SHP77 treated with DMSO at 0.1 percent for 48 hours (cell line): ENCODE data around the gene CACNA2D4.

Source experiments
- DNase-seq: peaks from one replicate; lab custom pipeline; 2025; lab: John Stamatoyannopoulos, UW

Gene CACNA2D4

DNA sequence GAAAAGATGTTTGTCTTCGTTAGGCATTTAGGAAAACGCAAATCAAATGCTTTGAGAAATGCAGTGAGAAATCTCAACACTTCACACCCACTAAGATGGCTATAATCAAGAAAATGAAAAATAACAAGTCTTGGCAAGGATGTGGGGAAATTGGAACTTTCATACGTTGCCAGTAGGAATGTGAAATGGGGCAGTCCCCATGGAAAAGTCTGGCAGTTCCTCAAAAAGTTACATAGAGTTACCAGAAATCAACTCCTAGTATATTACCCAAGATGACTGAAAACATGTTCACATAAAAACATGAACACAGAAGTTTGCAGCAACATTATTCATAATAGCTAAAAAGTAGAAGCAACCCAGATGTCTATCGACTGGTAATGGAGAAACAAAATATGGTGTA is 139.5 kb downstream of the CACNA2D4 start:
- DNase-seq, result no peak

DNA sequence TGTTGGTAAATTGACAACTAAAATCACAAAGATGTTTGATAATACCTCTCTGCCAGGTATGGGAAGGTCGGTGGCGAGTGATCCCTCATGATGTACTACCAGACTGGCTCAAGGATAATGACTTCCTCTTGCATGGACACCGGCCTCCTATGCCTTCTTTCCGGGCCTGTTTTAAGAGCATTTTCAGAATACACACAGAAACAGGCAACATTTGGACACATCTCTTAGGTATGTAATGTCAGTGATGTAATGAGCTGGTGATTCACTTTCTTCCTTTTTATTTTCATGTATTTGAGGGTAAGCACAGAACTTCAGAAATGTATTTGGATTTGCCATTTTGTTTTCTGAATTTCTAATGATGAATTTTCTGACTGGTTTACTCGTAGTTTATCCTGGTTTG is 140.7 kb downstream of the CACNA2D4 start:
- DNase-seq, result no peak

GRCh38 chr12:1776170-1776921 is 142.1 kb downstream of the CACNA2D4 start:
- no peak for DNase-seq

DNA sequence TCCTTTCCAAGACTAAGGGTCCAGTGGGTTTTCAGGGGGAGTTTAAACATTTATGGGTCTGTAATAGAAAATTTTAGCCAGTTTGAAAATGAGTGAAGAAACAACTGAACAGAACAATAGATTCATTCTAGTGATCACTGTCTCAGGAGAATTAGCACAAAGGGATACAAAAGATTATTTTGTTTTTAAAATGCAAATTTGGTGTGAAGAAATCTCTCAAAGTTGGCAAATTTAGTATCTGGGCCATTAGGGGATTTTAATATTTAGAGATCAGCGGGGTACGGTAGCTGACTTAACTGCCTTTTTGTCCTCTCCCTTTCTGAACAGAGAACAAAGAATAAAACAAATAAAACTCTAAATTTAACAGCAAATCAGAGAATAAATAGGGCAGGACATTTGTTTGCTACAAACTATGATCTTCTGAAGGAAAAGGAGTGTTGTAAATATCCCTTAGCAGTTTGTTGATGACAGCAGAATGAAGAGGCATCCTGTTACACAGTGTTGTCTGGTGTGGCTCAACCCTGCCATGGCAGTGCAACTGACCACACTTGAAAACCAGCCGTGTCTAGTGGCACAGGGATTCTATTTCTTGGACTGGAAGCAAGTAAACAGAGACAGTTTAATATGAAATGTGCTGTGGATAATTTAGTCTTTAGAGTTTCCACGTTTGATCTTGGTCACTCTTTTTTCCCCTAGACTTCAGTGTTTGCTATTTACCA is 144.4 kb downstream of the CACNA2D4 start:
- no peak for DNase-seq

- DNase-seq, result no peak
Measured at GRCh38 chr12:1769809-1770494, 148.5 kb downstream of the CACNA2D4 start.

- DNase-seq, result no peak
Measured at GRCh38 chr12:1768615-1769014, 149.8 kb downstream of the CACNA2D4 start.

DNA sequence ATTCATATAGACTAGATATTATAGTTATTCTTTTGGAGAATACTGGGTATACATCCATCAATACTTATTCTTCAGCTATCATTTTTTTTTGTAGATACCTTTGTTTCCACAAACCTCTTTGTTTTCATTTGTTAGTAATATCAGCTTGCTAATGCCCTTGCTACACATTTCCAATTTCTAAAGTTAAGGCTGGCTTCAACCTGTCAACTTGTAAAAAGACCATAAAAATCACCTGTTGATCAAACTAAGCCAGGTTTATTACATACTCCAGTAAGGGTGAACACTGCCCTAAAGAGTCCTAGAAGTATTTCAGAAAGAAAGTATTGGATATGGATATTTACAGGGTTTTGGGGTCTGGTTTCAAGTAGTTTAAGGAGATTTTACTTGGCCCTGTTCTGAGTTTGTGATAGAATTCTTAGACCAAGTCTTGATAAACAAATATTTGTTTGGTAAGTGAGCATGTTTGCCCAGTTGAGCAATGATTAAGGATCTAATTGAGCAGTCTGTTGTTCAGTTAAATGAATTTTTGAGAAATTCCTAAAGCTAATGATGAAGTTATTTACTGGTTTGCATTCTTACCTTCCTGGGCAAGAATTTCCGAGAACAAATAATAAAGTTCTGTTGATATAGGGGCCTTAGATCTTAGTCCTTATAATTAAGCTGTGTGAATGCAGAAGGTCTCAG is 150.9 kb downstream of the CACNA2D4 start:
- DNase-seq, result no peak

GRCh38 chr12:1766110-1766509 is 152.3 kb downstream of the CACNA2D4 start:
- DNase-seq, result no peak

DNA sequence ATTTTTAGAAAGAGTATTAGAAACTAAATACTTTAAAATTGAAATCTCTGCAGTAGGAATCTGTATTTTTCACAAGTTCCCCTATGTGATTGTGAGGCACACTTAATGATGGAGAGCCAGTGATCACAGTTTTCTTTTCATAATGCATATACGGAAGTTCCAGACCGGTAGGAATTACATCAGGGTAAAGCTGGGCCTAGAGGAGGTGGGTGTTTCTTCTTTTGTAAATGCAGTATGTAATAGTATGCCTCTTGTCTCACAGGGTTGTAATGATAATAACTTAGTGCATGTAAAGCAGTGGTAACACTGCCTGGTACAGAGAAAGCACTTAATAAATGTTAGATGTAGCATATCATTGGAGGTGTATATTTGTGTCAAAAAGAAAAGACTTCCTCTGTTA is 155.3 kb downstream of the CACNA2D4 start:
- no peak for DNase-seq

GRCh38 chr12:1761857-1762256 is 156.6 kb downstream of the CACNA2D4 start:
- no peak for DNase-seq

DNA sequence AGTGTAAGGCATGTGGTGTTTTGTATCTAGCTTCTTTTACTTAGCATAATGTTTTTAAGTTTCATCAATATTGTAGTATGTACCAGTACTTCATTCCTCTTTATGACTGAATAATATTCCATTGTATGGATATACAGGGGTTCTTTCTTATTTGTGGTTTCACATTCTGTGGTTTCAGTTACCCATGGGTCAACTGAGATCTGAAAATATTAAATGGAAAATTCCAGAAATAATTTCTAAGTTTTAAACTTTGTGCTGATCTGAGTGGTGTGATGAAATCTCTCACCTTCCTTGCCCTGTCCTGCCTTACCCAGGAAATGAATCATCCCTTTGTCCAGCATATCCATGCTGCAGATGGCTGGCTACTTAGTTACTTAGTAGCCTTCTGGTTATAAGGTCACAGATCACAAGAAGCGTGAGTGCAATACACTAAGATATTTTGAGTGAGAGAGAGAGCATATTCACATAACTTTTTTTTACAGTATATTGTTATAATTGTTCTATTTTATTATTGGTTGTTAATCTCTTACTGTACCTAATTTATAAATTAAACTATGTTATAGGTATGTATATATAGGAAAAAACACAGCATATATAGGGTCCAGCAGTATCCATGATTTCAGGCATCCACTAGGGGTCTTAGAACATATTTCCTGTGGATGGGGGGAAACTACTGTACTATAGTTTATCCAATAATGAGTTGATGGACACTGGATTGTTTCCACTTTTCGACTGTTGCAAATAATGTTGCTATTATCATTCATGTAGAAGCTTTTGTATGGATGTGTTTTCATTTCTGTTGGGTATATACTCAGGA is 157.7 kb downstream of the CACNA2D4 start:
- no peak for DNase-seq

- no peak for DNase-seq
Measured at GRCh38 chr12:1758887-1759286, 159.6 kb downstream of the CACNA2D4 start.

- no peak for DNase-seq
Measured at GRCh38 chr12:1758376-1758775, 160.1 kb downstream of the CACNA2D4 start.

DNA sequence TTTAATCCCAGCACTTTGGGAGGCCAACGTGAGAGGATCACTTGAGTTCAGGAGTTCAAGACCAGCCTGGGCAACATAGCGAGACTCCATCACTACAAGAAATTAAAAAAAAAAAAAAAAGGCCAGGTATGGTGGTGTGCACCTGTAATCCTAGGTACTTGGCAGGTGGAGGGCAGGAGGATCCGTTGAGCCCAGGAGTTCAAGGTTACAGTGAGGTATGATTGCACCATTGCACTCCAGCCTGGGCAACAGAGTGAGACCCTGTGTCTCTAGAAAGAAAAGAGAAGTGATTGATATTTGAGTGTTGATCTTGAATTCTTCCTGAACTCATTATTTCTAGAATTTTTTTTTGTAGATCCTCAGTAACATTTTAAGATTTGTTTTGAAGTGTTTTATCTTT is 168.2 kb downstream of the CACNA2D4 start:
- DNase-seq, result no peak

GRCh38 chr12:1749019-1749418 is 169.4 kb downstream of the CACNA2D4 start:
- DNase-seq, result no peak

- DNase-seq, result no peak
Measured at GRCh38 chr12:1747609-1748008, 170.8 kb downstream of the CACNA2D4 start.

- no peak for DNase-seq
Measured at GRCh38 chr12:1744932-1745331, 173.5 kb downstream of the CACNA2D4 start.
